Mucosa of stomach (tissue), 1 donor: Measurements from ENCODE around the gene EFCAB12.
"Not testable (repeated sequence)": the region's sequence is repeated elsewhere in the genome, so short reads cannot be mapped to it uniquely, and the experiment has no call there.

Source experiments
- H3K27me3 ChIP-seq: one replicate; pipeline ENCODE4 v1.7.0; 2013; ENCODE audit warnings: mild to moderate bottlenecking, low read length; ENCODE audit not compliant: control insufficient read depth, insufficient read depth
- H3K36me3 ChIP-seq: one replicate; pipeline ENCODE4 v1.7.0; 2013; ENCODE audit warnings: low read length; ENCODE audit not compliant: control insufficient read depth, insufficient read depth
- H3K4me1 ChIP-seq: one replicate; pipeline ENCODE4 v1.7.0; 2013; ENCODE audit warnings: mild to moderate bottlenecking, low read length; ENCODE audit not compliant: control insufficient read depth, insufficient read depth
- H3K4me3 ChIP-seq: one replicate; pipeline ENCODE4 v1.7.0; 2013; ENCODE audit warnings: low read length
- H3K9ac ChIP-seq: one replicate; pipeline ENCODE4 v1.7.0; 2013; ENCODE audit warnings: mild to moderate bottlenecking, low read length, moderate library complexity
- H3K9me3 ChIP-seq: one replicate; pipeline ENCODE4 v1.7.0; 2013; ENCODE audit warnings: mild to moderate bottlenecking, low read length, moderate library complexity; ENCODE audit not compliant: control insufficient read depth
- donor health status: Pancreatic carcinoma.

The EFCAB12 gene

GRCh38 chr3:129385507-129385906, 42.9 kb downstream of the EFCAB12 start:
- not testable (repeated sequence) for H3K27me3 ChIP-seq, H3K4me1 ChIP-seq, H3K36me3 ChIP-seq, H3K9ac ChIP-seq, H3K9me3 ChIP-seq, H3K4me3 ChIP-seq

GRCh38 chr3:129384594-129385323, 43.7 kb downstream of the EFCAB12 start:
- Histone ChIP-seq H3K27me3 (no peaks in the 10 kb centered on the region), H3K9me3 (no peaks in the 10 kb centered on the region), H3K4me1 (no peaks in the 10 kb centered on the region), H3K9ac (no peak overlapping the region), H3K36me3 (peaks cover 5% of the 10 kb centered on the region), H3K4me3 (no peak overlapping the region)

- not testable (repeated sequence) for H3K4me3 ChIP-seq, H3K9ac ChIP-seq, H3K27me3 ChIP-seq, H3K9me3 ChIP-seq, H3K4me1 ChIP-seq, H3K36me3 ChIP-seq
Measured at GRCh38 chr3:129384103-129384502, 44.3 kb downstream of the EFCAB12 start.

GRCh38 chr3:129383292-129383860, 45.1 kb downstream of the EFCAB12 start:
- H3K4me3 ChIP-seq, result no peak overlapping the region
- peaks cover 9% of the 10 kb centered on the region for H3K4me1 ChIP-seq
- H3K9ac ChIP-seq, result no peak overlapping the region
- H3K27me3 ChIP-seq, result no peaks in the 10 kb centered on the region
- peaks cover 5% of the 10 kb centered on the region for H3K36me3 ChIP-seq
- no peaks in the 10 kb centered on the region for H3K9me3 ChIP-seq

- Histone ChIP-seq H3K4me1 (peaks cover 9% of the 10 kb centered on the region), H3K9me3 (no peaks in the 10 kb centered on the region), H3K27me3 (no peaks in the 10 kb centered on the region), H3K4me3 (no peak overlapping the region), H3K9ac (no peak overlapping the region), H3K36me3 (peaks cover 2% of the 10 kb centered on the region)
Measured at GRCh38 chr3:129382366-129382765, 46.1 kb downstream of the EFCAB12 start.

GRCh38 chr3:129379582-129380358, 48.7 kb downstream of the EFCAB12 start:
- H3K9ac ChIP-seq, result no peak overlapping the region
- H3K4me1 ChIP-seq, result peaks cover 9% of the 10 kb centered on the region
- H3K36me3 ChIP-seq, result no peaks in the 10 kb centered on the region
- no peaks in the 10 kb centered on the region for H3K27me3 ChIP-seq
- H3K4me3 ChIP-seq, result no peak overlapping the region
- H3K9me3 ChIP-seq, result no peaks in the 10 kb centered on the region

GRCh38 chr3:129378949-129379348, 49.5 kb downstream of the EFCAB12 start:
- no peak overlapping the region for H3K9ac ChIP-seq

GRCh38 chr3:129377615-129378014, 50.8 kb downstream of the EFCAB12 start:
- Histone ChIP-seq H3K9ac (no peak overlapping the region), H3K36me3 (no peaks in the 10 kb centered on the region), H3K4me3 (no peak overlapping the region), H3K4me1 (peaks cover 9% of the 10 kb centered on the region), H3K9me3 (no peaks in the 10 kb centered on the region), H3K27me3 (no peaks in the 10 kb centered on the region)

More at GRCh38 chr3:129378949-129379348, 49.5 kb downstream of the EFCAB12 start:
- H3K27me3 ChIP-seq, result no peaks in the 10 kb centered on the region
- peaks cover 9% of the 10 kb centered on the region for H3K4me1 ChIP-seq
- no peaks in the 10 kb centered on the region for H3K9me3 ChIP-seq
- H3K36me3 ChIP-seq, result no peaks in the 10 kb centered on the region
- H3K4me3 ChIP-seq, result no peak overlapping the region

GRCh38 chr3:129375099-129375498, 53.3 kb downstream of the EFCAB12 start:
- no peaks in the 10 kb centered on the region for H3K27me3 ChIP-seq
- no peaks in the 10 kb centered on the region for H3K9me3 ChIP-seq
- H3K9ac ChIP-seq, result no peak overlapping the region
- no peaks in the 10 kb centered on the region for H3K36me3 ChIP-seq
- H3K4me1 ChIP-seq, result peaks cover 9% of the 10 kb centered on the region
- H3K4me3 ChIP-seq, result no peak overlapping the region

GRCh38 chr3:129371041-129371826, 57.2 kb downstream of the EFCAB12 start:
- H3K4me3 ChIP-seq, result no peak overlapping the region
- H3K27me3 ChIP-seq, result peaks cover 2% of the 10 kb centered on the region
- H3K9me3 ChIP-seq, result no peaks in the 10 kb centered on the region
- no peak overlapping the region for H3K9ac ChIP-seq
- no peaks in the 10 kb centered on the region for H3K4me1 ChIP-seq
- no peaks in the 10 kb centered on the region for H3K36me3 ChIP-seq

GRCh38 chr3:129370248-129370964, 58.0 kb downstream of the EFCAB12 start:
- Histone ChIP-seq H3K36me3 (no peaks in the 10 kb centered on the region), H3K9me3 (no peaks in the 10 kb centered on the region), H3K4me3 (no peak overlapping the region), H3K27me3 (peaks cover 2% of the 10 kb centered on the region), H3K9ac (no peak overlapping the region), H3K4me1 (no peaks in the 10 kb centered on the region)
